ENCODE measurements around the gene DAW1.

DNA sequence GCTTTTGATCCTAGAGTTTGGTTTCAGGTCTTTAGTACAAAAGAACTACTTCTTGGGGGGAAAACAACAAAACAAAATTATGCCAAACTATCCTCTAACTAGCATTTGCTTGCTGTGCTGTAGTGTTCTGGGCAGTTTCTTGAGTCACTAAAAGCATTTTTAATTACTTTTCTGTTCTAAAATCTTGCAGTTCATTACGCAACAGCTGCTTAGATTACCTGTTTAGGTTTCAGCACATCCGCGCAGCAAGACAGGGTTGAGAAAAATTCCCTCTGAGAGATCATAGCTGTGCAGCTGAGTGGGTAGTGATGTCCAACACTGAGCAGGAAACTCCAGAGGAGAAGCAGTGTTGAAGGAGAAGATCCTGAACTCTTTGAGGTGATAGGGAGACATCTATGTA is 9.0 kb downstream of the DAW1 start:
- TF ChIP-seq, protein P1, sequence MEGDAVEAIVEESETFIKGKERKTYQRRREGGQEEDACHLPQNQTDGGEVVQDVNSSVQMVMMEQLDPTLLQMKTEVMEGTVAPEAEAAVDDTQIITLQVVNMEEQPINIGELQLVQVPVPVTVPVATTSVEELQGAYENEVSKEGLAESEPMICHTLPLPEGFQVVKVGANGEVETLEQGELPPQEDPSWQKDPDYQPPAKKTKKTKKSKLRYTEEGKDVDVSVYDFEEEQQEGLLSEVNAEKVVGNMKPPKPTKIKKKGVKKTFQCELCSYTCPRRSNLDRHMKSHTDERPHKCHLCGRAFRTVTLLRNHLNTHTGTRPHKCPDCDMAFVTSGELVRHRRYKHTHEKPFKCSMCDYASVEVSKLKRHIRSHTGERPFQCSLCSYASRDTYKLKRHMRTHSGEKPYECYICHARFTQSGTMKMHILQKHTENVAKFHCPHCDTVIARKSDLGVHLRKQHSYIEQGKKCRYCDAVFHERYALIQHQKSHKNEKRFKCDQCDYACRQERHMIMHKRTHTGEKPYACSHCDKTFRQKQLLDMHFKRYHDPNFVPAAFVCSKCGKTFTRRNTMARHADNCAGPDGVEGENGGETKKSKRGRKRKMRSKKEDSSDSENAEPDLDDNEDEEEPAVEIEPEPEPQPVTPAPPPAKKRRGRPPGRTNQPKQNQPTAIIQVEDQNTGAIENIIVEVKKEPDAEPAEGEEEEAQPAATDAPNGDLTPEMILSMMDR (IDR thresholded peaks at IDR 0.05; ENCODE audit: low read depth, low read length, missing input control) = no peak
- TF ChIP-seq GABPA (IDR thresholded peaks at IDR 0.05 in 1 of 2, conservative IDR thresholded peaks at IDR 0.05 in 1 of 2) (no peak), EGR1 (IDR thresholded peaks at IDR 0.05; ENCODE audit: low read depth in 2 of 2) (no peak)
- TF ChIP-seq, protein P2, sequence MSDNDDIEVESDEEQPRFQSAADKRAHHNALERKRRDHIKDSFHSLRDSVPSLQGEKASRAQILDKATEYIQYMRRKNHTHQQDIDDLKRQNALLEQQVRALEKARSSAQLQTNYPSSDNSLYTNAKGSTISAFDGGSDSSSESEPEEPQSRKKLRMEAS (IDR thresholded peaks at IDR 0.05) = no peak
